ENCODE measurements around the gene TMEM129.
A peak's percentile ranks its signal among the peaks of the same experiment; 100 is the strongest.

TMEM129 gene

GRCh38 chr4:1765409-1766072 is 44.4 kb upstream of the TMEM129 start:
- peaks cover 0 to 33% (median 15%) of the 10 kb centered on the region in 5 donors for H3K27me3 ChIP-seq (ENCODE audit: control insufficient read depth in 5 of 5, insufficient read depth in 4 of 5, low read length in 5 of 5)
- H3K9me3 ChIP-seq (ENCODE audit: control insufficient read depth in 5 of 5, low read length in 5 of 5) = no peaks in the 10 kb centered on the region
- no peak overlapping the region for H3K4me3 ChIP-seq (ENCODE audit: low read depth in 1 of 5, low read length in 5 of 5)
- H3K36me3 ChIP-seq (ENCODE audit: control insufficient read depth in 5 of 5, insufficient read depth in 5 of 5, low read length in 5 of 5) = no peaks in the 10 kb centered on the region
- no peak overlapping the region for H3K27ac ChIP-seq (ENCODE audit: low read depth, low read length)
- peaks cover 0 to 19% (median 10%) of the 10 kb centered on the region in 5 donors for H3K4me1 ChIP-seq (ENCODE audit: control insufficient read depth in 5 of 5, insufficient read depth in 5 of 5, low read length in 5 of 5)
- no peak overlapping the region for H3K9ac ChIP-seq (ENCODE audit: low read length in 5 of 5)

- Histone ChIP-seq H3K27ac (ENCODE audit: low read depth, low read length) (no peak overlapping the region), H3K27me3 (ENCODE audit: control insufficient read depth in 5 of 5, insufficient read depth in 4 of 5, low read length in 5 of 5) (peaks cover 0 to 29% (median 11%) of the 10 kb centered on the region in 5 donors), H3K9ac (ENCODE audit: low read length in 5 of 5) (no peak overlapping the region), H3K36me3 (ENCODE audit: control insufficient read depth in 5 of 5, insufficient read depth in 5 of 5, low read length in 5 of 5) (no peaks in the 10 kb centered on the region), H3K4me3 (ENCODE audit: low read depth in 1 of 5, low read length in 5 of 5) (no peak overlapping the region), H3K4me1 (ENCODE audit: control insufficient read depth in 5 of 5, insufficient read depth in 5 of 5, low read length in 5 of 5) (peaks cover 0 to 24% (median 14%) of the 10 kb centered on the region in 5 donors), H3K9me3 (ENCODE audit: control insufficient read depth in 5 of 5, low read length in 5 of 5) (no peaks in the 10 kb centered on the region)
Observed at GRCh38 chr4:1764670-1765069, 43.5 kb upstream of the TMEM129 start.

GRCh38 chr4:1763550-1764080 is 42.5 kb upstream of the TMEM129 start:
- no peak overlapping the region for H3K27ac ChIP-seq (ENCODE audit: low read depth, low read length)
- H3K4me3 ChIP-seq (ENCODE audit: low read depth in 1 of 5, low read length in 5 of 5) = peak overlapping the region in 1 of 5 donors; percentile 46
- peak overlapping the region in 1 of 5 donors; percentile 47 for H3K9ac ChIP-seq (ENCODE audit: low read length in 5 of 5)
- H3K9me3 ChIP-seq (ENCODE audit: control insufficient read depth in 5 of 5, low read length in 5 of 5) = no peaks in the 10 kb centered on the region
- peaks cover 0 to 21% (median 9%) of the 10 kb centered on the region in 5 donors for H3K27me3 ChIP-seq (ENCODE audit: control insufficient read depth in 5 of 5, insufficient read depth in 4 of 5, low read length in 5 of 5)
- no peaks in the 10 kb centered on the region for H3K36me3 ChIP-seq (ENCODE audit: control insufficient read depth in 5 of 5, insufficient read depth in 5 of 5, low read length in 5 of 5)
- peaks cover 0 to 24% (median 14%) of the 10 kb centered on the region in 5 donors for H3K4me1 ChIP-seq (ENCODE audit: control insufficient read depth in 5 of 5, insufficient read depth in 5 of 5, low read length in 5 of 5)

- Histone ChIP-seq H3K9me3 (ENCODE audit: control insufficient read depth in 5 of 5, low read length in 5 of 5) (no peaks in the 10 kb centered on the region), H3K36me3 (ENCODE audit: control insufficient read depth in 5 of 5, insufficient read depth in 5 of 5, low read length in 5 of 5) (no peaks in the 10 kb centered on the region), H3K4me1 (ENCODE audit: control insufficient read depth in 5 of 5, insufficient read depth in 5 of 5, low read length in 5 of 5) (peaks cover 0 to 24% (median 14%) of the 10 kb centered on the region in 5 donors), H3K4me3 (ENCODE audit: low read depth in 1 of 5, low read length in 5 of 5) (no peak overlapping the region), H3K9ac (ENCODE audit: low read length in 5 of 5) (no peak overlapping the region), H3K27me3 (ENCODE audit: control insufficient read depth in 5 of 5, insufficient read depth in 4 of 5, low read length in 5 of 5) (peaks cover 0 to 17% (median 5%) of the 10 kb centered on the region in 5 donors), H3K27ac (ENCODE audit: low read depth, low read length) (no peak overlapping the region)
Observed at GRCh38 chr4:1763070-1763549, 42.0 kb upstream of the TMEM129 start.

GRCh38 chr4:1762264-1763010 is 41.3 kb upstream of the TMEM129 start:
- H3K27ac ChIP-seq (ENCODE audit: low read depth, low read length) = no peak overlapping the region
- H3K9me3 ChIP-seq (ENCODE audit: control insufficient read depth in 5 of 5, low read length in 5 of 5) = no peaks in the 10 kb centered on the region
- H3K36me3 ChIP-seq (ENCODE audit: control insufficient read depth in 5 of 5, insufficient read depth in 5 of 5, low read length in 5 of 5) = no peaks in the 10 kb centered on the region
- peaks cover 0 to 15% (median 2%) of the 10 kb centered on the region in 5 donors for H3K27me3 ChIP-seq (ENCODE audit: control insufficient read depth in 5 of 5, insufficient read depth in 4 of 5, low read length in 5 of 5)
- peaks cover 0 to 21% (median 14%) of the 10 kb centered on the region in 5 donors for H3K4me1 ChIP-seq (ENCODE audit: control insufficient read depth in 5 of 5, insufficient read depth in 5 of 5, low read length in 5 of 5)
- no peak overlapping the region for H3K4me3 ChIP-seq (ENCODE audit: low read depth in 1 of 5, low read length in 5 of 5)
- H3K9ac ChIP-seq (ENCODE audit: low read length in 5 of 5) = no peak overlapping the region

GRCh38 chr4:1761130-1761689 is 40.1 kb upstream of the TMEM129 start:
- Histone ChIP-seq H3K4me3 (ENCODE audit: low read depth in 1 of 5, low read length in 5 of 5) (no peak overlapping the region), H3K9me3 (ENCODE audit: control insufficient read depth in 5 of 5, low read length in 5 of 5) (no peaks in the 10 kb centered on the region), H3K36me3 (ENCODE audit: control insufficient read depth in 5 of 5, insufficient read depth in 5 of 5, low read length in 5 of 5) (no peaks in the 10 kb centered on the region), H3K9ac (ENCODE audit: low read length in 5 of 5) (no peak overlapping the region), H3K27ac (ENCODE audit: low read depth, low read length) (no peak overlapping the region), H3K27me3 (ENCODE audit: control insufficient read depth in 5 of 5, insufficient read depth in 4 of 5, low read length in 5 of 5) (peaks cover 0 to 11% (median 2%) of the 10 kb centered on the region in 5 donors), H3K4me1 (ENCODE audit: control insufficient read depth in 5 of 5, insufficient read depth in 5 of 5, low read length in 5 of 5) (peaks cover 0 to 16% (median 9%) of the 10 kb centered on the region in 5 donors)

- Histone ChIP-seq H3K36me3 (ENCODE audit: control insufficient read depth in 5 of 5, insufficient read depth in 5 of 5, low read length in 5 of 5) (no peaks in the 10 kb centered on the region), H3K27ac (ENCODE audit: low read depth, low read length) (no peak overlapping the region), H3K4me1 (ENCODE audit: control insufficient read depth in 5 of 5, insufficient read depth in 5 of 5, low read length in 5 of 5) (peaks cover 0 to 16% (median 9%) of the 10 kb centered on the region in 5 donors), H3K4me3 (ENCODE audit: low read depth in 1 of 5, low read length in 5 of 5) (no peak overlapping the region), H3K9ac (ENCODE audit: low read length in 5 of 5) (no peak overlapping the region), H3K27me3 (ENCODE audit: control insufficient read depth in 5 of 5, insufficient read depth in 4 of 5, low read length in 5 of 5) (peaks cover 0 to 6% (median 2%) of the 10 kb centered on the region in 5 donors), H3K9me3 (ENCODE audit: control insufficient read depth in 5 of 5, low read length in 5 of 5) (no peaks in the 10 kb centered on the region)
Observed at GRCh38 chr4:1760521-1761071, 39.5 kb upstream of the TMEM129 start.

GRCh38 chr4:1759818-1760223 is 38.7 kb upstream of the TMEM129 start:
- Histone ChIP-seq H3K9me3 (ENCODE audit: control insufficient read depth in 5 of 5, low read length in 5 of 5) (no peaks in the 10 kb centered on the region), H3K4me1 (ENCODE audit: control insufficient read depth in 5 of 5, insufficient read depth in 5 of 5, low read length in 5 of 5) (peaks cover 0 to 16% (median 9%) of the 10 kb centered on the region in 5 donors), H3K27me3 (ENCODE audit: control insufficient read depth in 5 of 5, insufficient read depth in 4 of 5, low read length in 5 of 5) (peaks cover 0 to 6% (median 2%) of the 10 kb centered on the region in 5 donors), H3K9ac (ENCODE audit: low read length in 5 of 5) (no peak overlapping the region), H3K36me3 (ENCODE audit: control insufficient read depth in 5 of 5, insufficient read depth in 5 of 5, low read length in 5 of 5) (no peaks in the 10 kb centered on the region), H3K4me3 (ENCODE audit: low read depth in 1 of 5, low read length in 5 of 5) (no peak overlapping the region), H3K27ac (ENCODE audit: low read depth, low read length) (no peak overlapping the region)

- Histone ChIP-seq H3K9ac (ENCODE audit: low read length in 5 of 5) (no peak overlapping the region), H3K36me3 (ENCODE audit: control insufficient read depth in 5 of 5, insufficient read depth in 5 of 5, low read length in 5 of 5) (no peaks in the 10 kb centered on the region), H3K4me3 (ENCODE audit: low read depth in 1 of 5, low read length in 5 of 5) (no peak overlapping the region), H3K27ac (ENCODE audit: low read depth, low read length) (no peak overlapping the region), H3K27me3 (ENCODE audit: control insufficient read depth in 5 of 5, insufficient read depth in 4 of 5, low read length in 5 of 5) (peaks cover 0 to 6% (median 2%) of the 10 kb centered on the region in 5 donors), H3K4me1 (ENCODE audit: control insufficient read depth in 5 of 5, insufficient read depth in 5 of 5, low read length in 5 of 5) (peaks cover 0 to 16% (median 9%) of the 10 kb centered on the region in 5 donors), H3K9me3 (ENCODE audit: control insufficient read depth in 5 of 5, low read length in 5 of 5) (no peaks in the 10 kb centered on the region)
Observed at GRCh38 chr4:1759170-1759817, 38.2 kb upstream of the TMEM129 start.
